K562 (cell line): ENCODE results near the gene RBM20. TPM values are rescaled to one million over a fixed set of nuclear protein-coding genes. Genes with fewer than 3 reads are reported as not detected.

Experiments used
- ATAC-seq: fragments of 200-7000 bp; cut with Tn5 transposase; 3 replicates; pipeline ENCODE4 v1.9.1; 2020; ENCODE audit warnings: moderate library complexity
- Bru-seq: library from RNA; stranded (reverse); fragments of 400-500 nt; gene quantifications from one replicate; lab custom pipeline; 2021; lab: Mats Ljungman, UMichigan
- BruChase-seq, 2 experiments: library from RNA; stranded (reverse); fragments of 400-500 nt; gene quantifications; one replicate each; lab custom pipeline; 2021; lab: Mats Ljungman, UMichigan
- BruUV-seq: library from RNA; stranded (reverse); fragments of 400-500 nt; replicated peaks from 2 replicates; lab custom pipeline; 2021; lab: Mats Ljungman, UMichigan
- CTCF ChIA-PET: fragments of 300-600 bp; formaldehyde crosslinking; extraction: SDS; loops from one replicate; lab custom pipeline; 2021; ENCODE audit warnings: low intra/inter-chr PET ratio; lab: Yijun Ruan, JAX
- POLR2A ChIA-PET: fragments of 300-600, 350-650 bp; sonication (Branson Sonifier 250); formaldehyde crosslinking; extraction: SDS; loops from one replicate; lab custom pipeline; 2021; ENCODE audit warnings: antibody characterized with exemption, inconsistent platforms; lab: Yijun Ruan, JAX
- DNase-seq, 4 experiments: peaks; one replicate each; pipeline versions ENCODE4 v3.0.0 to v3.0.0-alpha.2; 2011 to 2018; ENCODE audit warnings: low spot score in 3 of 4, mixed read lengths in 3 of 4; ENCODE audit errors: extremely low read depth in 1 of 4
- FAIRE-seq: peaks from 2 replicates; lab custom pipeline; 2011; peaks lifted over from hg19 to GRCh38; lab: Jason Lieb, UNC
- H2AFZ ChIP-seq: 2 replicates; pipeline ENCODE4 v1.6.0; 2011; ENCODE audit warnings: low read depth, low read length, control low read depth, inconsistent platforms
- H3K27ac ChIP-seq: fragments of 200-600 bp; 3 replicates; pipeline ENCODE4 v1.8.0; 2011; ENCODE audit warnings: low read depth, mild to moderate bottlenecking, control low read depth, inconsistent platforms, low read length, moderate library complexity, mixed read lengths; ENCODE audit errors: extremely low read depth
- H3K27me3 ChIP-seq, 2 experiments: fragments of 300-600 bp in 1 of 2; 2 replicates in 1 of 2; 3 replicates in 1 of 2; pipeline versions ENCODE4 v1.6.0 to v1.8.0; 2011; ENCODE audit warnings: inconsistent platforms in 2 of 2, low read length in 2 of 2, mild to moderate bottlenecking in 1 of 2, mixed read lengths in 1 of 2, moderate library complexity in 1 of 2; ENCODE audit not compliant: control insufficient read depth in 2 of 2, insufficient read depth in 2 of 2
- H3K36me3 ChIP-seq: fragments of 300-600 bp; 3 replicates; pipeline ENCODE4 v1.8.0; 2011; ENCODE audit warnings: mild to moderate bottlenecking, low read length, inconsistent platforms; ENCODE audit not compliant: control insufficient read depth, insufficient read depth
- H3K4me1 ChIP-seq, 2 experiments: fragments of 200-600 bp in 1 of 2; replicated peaks in 1 of 2; 2 replicates in 1 of 2; 3 replicates in 1 of 2; pipeline versions ENCODE4 v1.5.1 to v1.8.0; 2011; ENCODE audit warnings: inconsistent platforms in 2 of 2, low read length in 2 of 2, mild to moderate bottlenecking in 1 of 2, mixed read lengths in 1 of 2, moderate library complexity in 1 of 2; ENCODE audit not compliant: control insufficient read depth in 2 of 2, insufficient read depth in 2 of 2
- H3K4me2 ChIP-seq: 2 replicates; pipeline ENCODE4 v1.6.1; 2011; ENCODE audit warnings: low read length, control low read depth, inconsistent platforms, mixed read lengths; ENCODE audit not compliant: insufficient read depth
- H3K4me3 ChIP-seq: fragments of 200-600 bp; sonication (generic), shearing (Covaris generic); 2 replicates; pipeline ENCODE4 v1.5.1; 2016; ENCODE audit warnings: control low read depth, inconsistent platforms
- H3K79me2 ChIP-seq: fragments of 200-600 bp; 3 replicates; pipeline ENCODE4 v1.8.0; 2011; ENCODE audit warnings: low read length, inconsistent platforms; ENCODE audit not compliant: control insufficient read depth, insufficient read depth
- H3K9ac ChIP-seq, 2 experiments: 2 replicates each; pipeline versions ENCODE4 v1.6.0 to v1.6.1; 2011; ENCODE audit warnings: low read depth in 2 of 2, low read length in 2 of 2, control low read depth in 1 of 2, inconsistent platforms in 1 of 2, mild to moderate bottlenecking in 1 of 2, mixed read lengths in 1 of 2; ENCODE audit not compliant: insufficient read depth in 1 of 2
- H3K9me1 ChIP-seq: one replicate; pipeline ENCODE4 v1.6.0; 2011; ENCODE audit warnings: inconsistent platforms, mild to moderate bottlenecking, low read length, moderate library complexity; ENCODE audit not compliant: control insufficient read depth, insufficient read depth
- H3K9me3 ChIP-seq: replicated peaks from 2 replicates; pipeline ENCODE4 v1.5.1; 2011; ENCODE audit warnings: low read depth, low read length, inconsistent platforms; ENCODE audit not compliant: control insufficient read depth, insufficient read depth
- H4K20me1 ChIP-seq: replicated peaks from 2 replicates; pipeline ENCODE4 v1.6.1; 2011; ENCODE audit warnings: low read length, inconsistent platforms, mixed read lengths; ENCODE audit not compliant: control insufficient read depth, insufficient read depth
- CREB1 ChIP-seq, 2 experiments: sonication (generic) in 1 of 2; formaldehyde crosslinking in 1 of 2; IDR thresholded peaks; 2 replicates each; pipeline versions ENCODE4 v1.6.1 to v1.8.0; 2012 to 2022; ENCODE audit warnings: inconsistent platforms in 1 of 2, mild to moderate bottlenecking in 1 of 2, missing genetic modification reagents in 1 of 2, moderate library complexity in 1 of 2
- POLR2G ChIP-seq: fragments of 200-400 bp; formaldehyde crosslinking; IDR thresholded peaks from 2 replicates; pipeline ENCODE4 v1.6.1; 2017; ENCODE audit warnings: low read depth, mild to moderate bottlenecking, antibody characterized with exemption, low read length, moderate library complexity
- WGBS: fragments of 100-300 bp; shearing (Covaris generic); methylation state at CpG from one replicate; pipeline ENCODE4 v1.1.6; 2016; ENCODE audit warnings: low coverage, mixed read lengths; ENCODE audit not compliant: insufficient coverage; ENCODE audit errors: missing lambda C conversion rate; 5-methylcytosine and 5-hydroxymethylcytosine counted together
- in situ Hi-C: fragments of 300-500 bp; cut with MboI; formaldehyde crosslinking; loops from 4 replicates; pipeline ENCODE4 v1.15.0; 2018; ENCODE audit warnings: inconsistent platforms, mixed read lengths
- intact Hi-C: fragments of 100-400 bp; cut with micrococcal nuclease; formaldehyde crosslinking; loops from 2 replicates; pipeline ENCODE4 v1.14.2; 2022
- long read RNA-seq, 3 experiments: library from polyadenylated mRNA in 2 of 3; library from RNA in 1 of 3; unstranded in 2 of 3; stranded (forward) in 1 of 3; transcript quantifications; one replicate each; pipeline ENCODE4 v2.0.0, GENCODE V29; 2019 to 2022
- polyA minus RNA-seq, 3 experiments: library from RNA; depleted of rRNA, polyadenylated mRNA; stranded (reverse); fragments of >200 nt; gene quantifications; 2 replicates each; pipeline ENCODE4 v1.2.3, GENCODE V29; 2011
- polyA plus RNA-seq, 8 experiments: library from polyadenylated mRNA; depleted of rRNA in 4 of 8; stranded (reverse) in 5 of 8; unstranded in 3 of 8; fragments of >200 nt; fragmentation: Nextera tagmentation in 2 of 8; fragmentation: Illumina TruSeq in 1 of 8; extraction: Ambion mirVana in 2 of 8; extraction: Trizol in 1 of 8; gene quantifications; 2 replicates each; pipeline versions ENCODE4 v1.2.1 to v1.2.3, GENCODE V29; 2011 to 2014; ENCODE audit warnings: inconsistent platforms in 1 of 8, missing spikeins in 1 of 8
- total RNA-seq, 7 experiments: library from RNA; depleted of rRNA in 6 of 7; stranded (reverse); fragments of >200 nt in 6 of 7; fragmentation: Illumina TruSeq in 2 of 7; extraction: Trizol in 2 of 7; gene quantifications; 2 replicates each; pipeline versions ENCODE4 v1.2.1 to v1.2.3, GENCODE V29; 2011 to 2021; ENCODE audit warnings: low replicate concordance in 1 of 7
- TF ChIP-seq, protein P1 (sequence below): fragments of 450-650 bp; IDR thresholded peaks from 2 replicates; pipeline ENCODE4 v1.6.1; 2017; ENCODE audit warnings: antibody characterized with exemption, mild to moderate bottlenecking
- TF ChIP-seq, protein P2 (sequence below): IDR thresholded peaks from 2 replicates; pipeline ENCODE4 v1.6.1; 2016; ENCODE audit warnings: missing genetic modification characterization, missing compliant biosample characterization

The RBM20 gene
- 20.1 and 23.9 TPM in 2 replicates for total RNA-seq (2011; cell fraction: chromatin; rRNA removed; ENCODE audit: low replicate concordance)
- total RNA-seq (2011; cell fraction: nucleolus; rRNA removed): 9.9 and 13.2 TPM in 2 replicates
- 17.7 and 34.0 TPM in 2 replicates for total RNA-seq (2011; cell fraction: nucleoplasm; rRNA removed)
- total RNA-seq (2014; rRNA removed): 2.7 and 3.0 TPM in 2 replicates
- total RNA-seq (2014; rRNA removed; fragmentation: Illumina TruSeq; extraction: Trizol): 3.2 TPM in 2 replicates
- total RNA-seq (2015; rRNA removed; fragmentation: Illumina TruSeq; extraction: Trizol): 3.2 and 3.4 TPM in 2 replicates
- 4.6 and 5.7 TPM in 2 replicates for total RNA-seq (2021)
- 2.6 and 3.1 TPM in 2 replicates for polyA plus RNA-seq (2011; rRNA removed)
- 1.3 and 1.9 TPM in 2 replicates for polyA plus RNA-seq (2011; cell fraction: cytosol; rRNA removed)
- 9.8 and 13.1 TPM in 2 replicates for polyA plus RNA-seq (2011; cell fraction: nucleus; rRNA removed)
- 2.8 and 4.2 TPM in 2 replicates for polyA plus RNA-seq (2012)
- 4.6 and 4.8 TPM in 2 replicates for polyA plus RNA-seq (2014; fragmentation: Illumina TruSeq; extraction: Trizol)
- under 1 TPM; 0.63 to 0.68 TPM for polyA plus RNA-seq (2014; fragmentation: Nextera tagmentation; extraction: Ambion mirVana)
- 3.7 and 4.7 TPM in 2 replicates for polyA plus RNA-seq (2014; rRNA removed)
- 3.5 and 4.8 TPM in 2 replicates for polyA minus RNA-seq (2011; rRNA and poly(A)+ RNA removed)
- 2.2 and 3.1 TPM in 2 replicates for polyA minus RNA-seq (2011; cell fraction: cytosol; rRNA and poly(A)+ RNA removed)
- 6.5 and 9.7 TPM in 2 replicates for polyA minus RNA-seq (2011; cell fraction: nucleus; rRNA and poly(A)+ RNA removed)
- Bru-seq, nascent RNA: percentile 74 among the genes with signal in this experiment
- BruChase-seq, experiment 1, labeled RNA remaining after a 2-hour chase: percentile 79 among the genes with signal in this experiment
- percentile 78 among the genes with signal in this experiment for BruChase-seq, experiment 2, labeled RNA remaining after a 6-hour chase
- long read RNA-seq, experiment 1, full-length matches to known transcripts: 2 of 16 reads
- long read RNA-seq, experiment 1, partial matches to known transcripts: 10 of 16 reads
- long read RNA-seq, experiment 1, other reads (novel, unspliced or antisense): 4 of 16 reads
- long read RNA-seq, experiment 2: 0 reads
- long read RNA-seq, experiment 3: 0 reads

DNA sequence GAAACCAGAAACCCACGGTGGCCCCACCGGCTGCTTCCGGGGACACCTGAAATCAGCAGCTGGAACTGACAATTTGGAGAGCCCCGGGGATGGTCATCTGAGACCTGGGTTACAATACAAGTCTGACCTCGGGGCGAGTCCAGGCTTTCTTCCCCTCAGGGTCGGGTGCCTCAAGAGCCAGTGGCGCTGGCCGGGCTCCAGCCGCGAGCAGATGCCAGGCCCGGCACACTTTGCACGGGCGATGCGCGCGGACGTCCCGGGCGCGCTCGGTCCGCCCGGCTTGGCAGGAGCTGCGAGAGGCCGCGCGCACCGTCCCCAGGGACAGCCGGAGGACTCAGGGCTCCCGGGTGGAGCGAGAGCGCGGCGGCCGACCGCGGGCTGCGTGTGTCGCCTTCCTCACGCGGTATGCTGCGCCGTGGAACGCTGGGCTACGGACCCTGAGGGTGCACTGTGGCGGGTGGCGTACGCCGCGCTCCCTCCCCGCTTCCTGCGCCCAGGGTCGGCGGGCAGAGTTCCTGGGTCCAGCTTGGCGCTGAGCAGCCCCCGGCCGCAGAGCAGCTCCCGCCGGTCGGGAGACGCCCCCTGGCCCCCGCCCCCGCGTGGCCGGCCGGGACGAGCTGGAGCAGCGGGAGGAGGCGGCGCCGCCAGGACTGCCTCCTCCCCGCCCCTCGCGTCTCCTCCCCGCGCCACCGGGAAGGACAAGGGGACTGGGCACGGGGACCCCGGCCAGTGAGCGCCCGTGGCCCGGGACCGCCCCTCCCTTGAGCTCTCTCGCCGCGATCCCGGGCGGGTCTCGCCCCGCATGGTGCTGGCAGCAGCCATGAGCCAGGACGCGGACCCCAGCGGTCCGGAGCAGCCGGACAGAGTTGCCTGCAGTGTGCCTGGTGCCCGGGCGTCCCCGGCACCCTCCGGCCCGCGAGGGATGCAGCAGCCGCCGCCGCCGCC, at the start of gene RBM20:
Gene RBM20 (plus strand): TSS at position 684 of the 945 bp plus-strand sequence. CDS start 119 bp downstream, at position 803.
- Histone ChIP-seq H3K4me2 (peak within 1 kb of the TSS; percentile 84), H3K4me3 (peak within 1 kb of the TSS; percentile 66), H3K9me1 (no peaks in the 10 kb centered on the region), H2AFZ (peak within 1 kb of the TSS; percentile 77), H3K4me1 (peaks cover 11 to 14% of the 10 kb centered on the region in 2 experiments; a peak in 4 of 5 replicates), H3K36me3 (no peaks in the 10 kb centered on the region), H3K79me2 (peaks cover 47% of the 10 kb centered on the region), H3K9me3 (no peaks in the 10 kb centered on the region), H3K27ac (peak within 1 kb of the TSS; percentile 85), H3K9ac (peak within 1 kb of the TSS; percentile 90 to 93), H4K20me1 (no peaks in the 10 kb centered on the region), H3K27me3 (no peaks in the 10 kb centered on the region)
- ATAC-seq (peak; percentile 75), DNase-seq (peak; percentile 59 to 76 (median 68)), FAIRE-seq (no peak)
- in situ Hi-C loops (no loop called here), intact Hi-C loops (no loop called here)
- BruUV-seq: no TSS peak
- ChIA-PET POLR2A (interaction anchor here (0.7 to 1.7 kb wide), 4 partner anchors 9 to 281 kb away, joined by 3 to 5 read pairs (median 4); no protein-coding TSS in a partner anchor), CTCF (no interaction called here)
- WGBS: 50% methylated on average over 2 of the region's 106 CpGs
- peak; percentile 75 for TF ChIP-seq POLR2G
- TF ChIP-seq CREB1 (IDR thresholded peaks at IDR 0.05): no peak
- no peak for TF ChIP-seq CREB1 (CRISPR knock-in tag; IDR thresholded peaks at IDR 0.05)
- TF ChIP-seq, protein P1, sequence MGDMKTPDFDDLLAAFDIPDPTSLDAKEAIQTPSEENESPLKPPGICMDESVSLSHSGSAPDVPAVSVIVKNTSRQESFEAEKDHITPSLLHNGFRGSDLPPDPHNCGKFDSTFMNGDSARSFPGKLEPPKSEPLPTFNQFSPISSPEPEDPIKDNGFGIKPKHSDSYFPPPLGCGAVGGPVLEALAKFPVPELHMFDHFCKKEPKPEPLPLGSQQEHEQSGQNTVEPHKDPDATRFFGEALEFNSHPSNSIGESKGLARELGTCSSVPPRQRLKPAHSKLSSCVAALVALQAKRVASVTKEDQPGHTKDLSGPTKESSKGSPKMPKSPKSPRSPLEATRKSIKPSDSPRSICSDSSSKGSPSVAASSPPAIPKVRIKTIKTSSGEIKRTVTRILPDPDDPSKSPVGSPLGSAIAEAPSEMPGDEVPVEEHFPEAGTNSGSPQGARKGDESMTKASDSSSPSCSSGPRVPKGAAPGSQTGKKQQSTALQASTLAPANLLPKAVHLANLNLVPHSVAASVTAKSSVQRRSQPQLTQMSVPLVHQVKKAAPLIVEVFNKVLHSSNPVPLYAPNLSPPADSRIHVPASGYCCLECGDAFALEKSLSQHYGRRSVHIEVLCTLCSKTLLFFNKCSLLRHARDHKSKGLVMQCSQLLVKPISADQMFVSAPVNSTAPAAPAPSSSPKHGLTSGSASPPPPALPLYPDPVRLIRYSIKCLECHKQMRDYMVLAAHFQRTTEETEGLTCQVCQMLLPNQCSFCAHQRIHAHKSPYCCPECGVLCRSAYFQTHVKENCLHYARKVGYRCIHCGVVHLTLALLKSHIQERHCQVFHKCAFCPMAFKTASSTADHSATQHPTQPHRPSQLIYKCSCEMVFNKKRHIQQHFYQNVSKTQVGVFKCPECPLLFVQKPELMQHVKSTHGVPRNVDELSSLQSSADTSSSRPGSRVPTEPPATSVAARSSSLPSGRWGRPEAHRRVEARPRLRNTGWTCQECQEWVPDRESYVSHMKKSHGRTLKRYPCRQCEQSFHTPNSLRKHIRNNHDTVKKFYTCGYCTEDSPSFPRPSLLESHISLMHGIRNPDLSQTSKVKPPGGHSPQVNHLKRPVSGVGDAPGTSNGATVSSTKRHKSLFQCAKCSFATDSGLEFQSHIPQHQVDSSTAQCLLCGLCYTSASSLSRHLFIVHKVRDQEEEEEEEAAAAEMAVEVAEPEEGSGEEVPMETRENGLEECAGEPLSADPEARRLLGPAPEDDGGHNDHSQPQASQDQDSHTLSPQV: no peak
- TF ChIP-seq, protein P2, sequence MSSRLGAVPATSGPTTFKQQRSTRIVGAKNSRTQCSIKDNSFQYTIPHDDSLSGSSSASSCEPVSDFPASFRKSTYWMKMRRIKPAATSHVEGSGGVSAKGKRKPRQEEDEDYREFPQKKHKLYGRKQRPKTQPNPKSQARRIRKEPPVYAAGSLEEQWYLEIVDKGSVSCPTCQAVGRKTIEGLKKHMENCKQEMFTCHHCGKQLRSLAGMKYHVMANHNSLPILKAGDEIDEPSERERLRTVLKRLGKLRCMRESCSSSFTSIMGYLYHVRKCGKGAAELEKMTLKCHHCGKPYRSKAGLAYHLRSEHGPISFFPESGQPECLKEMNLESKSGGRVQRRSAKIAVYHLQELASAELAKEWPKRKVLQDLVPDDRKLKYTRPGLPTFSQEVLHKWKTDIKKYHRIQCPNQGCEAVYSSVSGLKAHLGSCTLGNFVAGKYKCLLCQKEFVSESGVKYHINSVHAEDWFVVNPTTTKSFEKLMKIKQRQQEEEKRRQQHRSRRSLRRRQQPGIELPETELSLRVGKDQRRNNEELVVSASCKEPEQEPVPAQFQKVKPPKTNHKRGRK (tag): no peak
